HPDE6-E6E7 (cell line): ENCODE measurements around the gene DYRK1B.
"Not testable (repeated sequence)": the region's sequence is repeated elsewhere in the genome, so short reads cannot be mapped to it uniquely, and the experiment has no call there.

Source experiments
- DNase-seq: peaks from one replicate; pipeline ENCODE4 v3.0.0; 2011; ENCODE audit warnings: missing footprints; ENCODE audit errors: extremely low spot score

The DYRK1B gene

DNA sequence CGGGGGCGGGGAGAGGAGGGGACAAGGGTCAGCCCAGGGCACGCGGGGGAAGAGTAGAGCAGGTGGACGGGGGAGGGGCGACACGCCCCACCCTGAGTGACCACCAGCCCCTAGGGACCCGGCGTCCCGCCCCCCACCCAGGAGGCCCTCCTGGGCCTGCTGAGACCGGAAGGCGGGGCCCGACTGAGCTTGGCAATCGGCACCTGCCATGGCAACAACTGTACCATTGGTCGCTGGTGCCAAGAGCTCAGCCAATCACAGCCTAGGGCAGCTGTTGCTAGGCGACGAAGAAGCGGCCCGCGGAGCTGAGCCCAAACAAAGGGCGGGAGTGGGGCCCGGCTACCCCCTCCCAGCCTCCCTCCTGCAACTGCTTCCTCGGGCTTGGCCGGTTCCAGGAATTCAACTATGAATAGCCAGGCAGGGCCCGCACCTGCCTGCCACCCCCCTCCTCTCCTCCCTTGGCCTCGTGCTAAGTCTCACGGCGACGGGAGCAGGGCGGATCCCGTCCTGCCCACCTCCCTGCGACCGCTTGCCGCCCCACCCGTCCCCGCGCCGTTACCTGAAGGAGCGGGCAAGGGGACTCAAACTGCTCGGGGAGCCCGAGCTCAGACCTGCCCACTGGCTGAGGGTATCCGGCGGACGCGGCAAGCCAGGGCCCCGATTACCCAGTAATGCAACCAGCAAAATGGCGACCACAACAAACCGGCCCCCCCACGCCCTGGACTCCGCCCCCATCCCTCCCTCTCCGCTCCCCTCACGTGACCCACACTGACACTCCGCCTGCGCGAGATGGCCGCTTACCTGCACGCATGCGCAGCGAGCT, at the start of gene DYRK1B:
TSS of gene DYRK1B (minus strand) at position 699 of the 823 bp plus-strand sequence. CDS start 2,295 bp downstream, outside the sequence.
- DNase-seq, result peak; percentile 98

DNA sequence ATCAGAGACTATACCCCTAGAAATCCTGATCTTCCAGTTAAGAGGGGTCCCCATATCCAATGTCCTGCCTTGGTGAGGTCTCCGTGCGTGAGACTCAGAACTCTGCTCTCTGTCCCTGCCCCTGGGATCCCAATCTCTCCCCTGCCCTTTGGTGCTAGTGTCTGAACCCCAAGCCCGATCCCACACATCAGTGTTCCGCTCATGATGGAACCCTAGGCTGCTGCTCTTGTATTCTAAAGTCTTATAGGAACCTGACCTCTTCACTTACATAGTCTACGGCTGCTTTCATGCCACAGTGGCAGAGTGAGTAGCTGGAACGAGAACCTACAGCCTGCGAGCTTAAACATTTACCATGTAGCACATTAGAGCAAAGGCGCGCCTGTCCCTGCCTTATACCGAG, 48.7 kb upstream of the DYRK1B start:
- DNase-seq, result not testable (repeated sequence)

DNA sequence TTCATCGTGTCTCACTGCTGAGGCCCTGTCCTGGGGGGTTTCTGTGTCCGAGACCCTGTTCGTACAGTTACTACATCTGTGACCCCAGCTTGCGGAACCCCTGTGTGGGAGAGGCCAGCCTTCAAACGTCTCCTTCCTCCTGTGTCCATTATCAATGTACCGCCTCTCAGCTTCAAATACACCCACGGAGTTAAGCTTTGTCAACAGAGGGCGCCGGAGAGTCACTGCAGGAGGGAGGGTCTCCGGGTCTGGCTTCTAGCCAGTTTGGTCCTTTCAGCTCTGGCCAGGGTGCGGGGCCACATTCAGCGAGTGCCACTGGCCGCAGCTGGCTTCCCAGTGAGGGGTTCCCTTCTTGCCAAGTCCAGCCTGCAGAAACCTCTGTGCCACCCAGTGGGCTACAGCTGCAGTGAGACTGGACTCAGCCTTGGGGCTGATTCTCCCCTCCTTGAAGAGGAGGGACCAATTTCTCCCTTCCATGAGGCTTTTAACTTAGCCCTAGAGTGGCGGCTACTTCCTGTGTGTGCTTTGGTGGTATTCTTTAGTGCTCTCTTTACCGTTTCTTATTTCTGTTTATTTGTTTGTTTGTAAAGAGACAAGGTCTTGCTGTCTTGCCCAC, 47.6 kb upstream of the DYRK1B start:
- DNase-seq, result not testable (repeated sequence)

DNA sequence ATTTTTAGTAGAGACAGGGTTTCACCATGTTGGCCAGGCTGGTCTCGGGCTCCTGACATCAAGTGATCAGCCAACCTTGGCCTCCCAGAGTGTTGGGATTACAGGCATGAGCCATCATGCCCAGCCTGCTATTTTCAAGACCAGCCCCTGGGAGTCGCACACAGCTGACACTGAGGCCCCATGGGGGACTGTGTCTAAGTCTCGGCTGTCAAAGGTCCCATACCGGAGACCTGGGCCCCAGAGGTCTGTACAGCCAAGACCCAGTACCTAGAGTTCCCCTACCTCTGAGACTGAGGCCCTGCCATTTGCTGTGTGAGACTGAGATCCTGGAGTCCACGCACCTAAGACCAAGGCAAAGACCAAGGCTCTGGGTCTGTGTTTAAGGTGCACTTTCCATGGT, 46.3 kb upstream of the DYRK1B start:
- not testable (repeated sequence) for DNase-seq

DNA sequence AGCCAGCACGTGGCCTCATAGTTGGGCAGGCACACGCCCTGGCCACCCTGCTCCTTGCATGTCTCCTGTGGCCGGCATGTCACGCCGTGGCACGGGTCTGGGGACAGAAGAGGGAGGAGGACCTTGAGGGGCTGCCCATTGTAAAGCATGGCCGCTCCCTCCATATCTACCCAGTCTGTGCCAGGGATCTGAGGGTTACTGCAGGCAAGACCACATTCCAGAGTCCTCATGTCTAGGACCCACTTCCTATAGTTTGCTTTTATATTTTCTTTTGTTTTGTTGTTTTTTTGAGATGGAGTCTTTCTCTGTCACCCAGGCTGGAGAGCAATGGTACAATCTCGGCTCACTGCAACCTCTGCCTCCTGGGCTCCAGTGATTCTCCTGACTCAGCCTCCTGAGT, 45.8 kb upstream of the DYRK1B start:
- not testable (repeated sequence) for DNase-seq

DNA sequence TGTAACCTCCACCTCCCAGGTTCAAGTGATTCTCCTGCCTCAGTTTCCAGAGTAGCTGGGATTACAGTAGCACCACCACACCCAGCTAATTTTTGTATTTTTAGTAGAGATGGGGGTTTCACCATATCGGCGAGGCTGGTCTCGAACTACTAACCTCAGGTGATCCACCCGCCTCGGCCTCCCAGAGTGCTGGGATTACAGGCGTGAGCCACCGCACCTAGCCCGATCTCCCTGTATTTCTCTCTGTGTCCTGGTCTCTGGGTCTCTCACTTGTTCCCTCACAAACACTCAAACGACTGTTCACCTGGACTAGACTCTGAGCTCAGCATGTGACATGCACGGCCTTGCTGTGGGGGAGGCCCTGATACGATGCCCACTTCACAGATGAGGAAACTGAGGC, 44.9 kb upstream of the DYRK1B start:
- DNase-seq, result not testable (repeated sequence)

DNA sequence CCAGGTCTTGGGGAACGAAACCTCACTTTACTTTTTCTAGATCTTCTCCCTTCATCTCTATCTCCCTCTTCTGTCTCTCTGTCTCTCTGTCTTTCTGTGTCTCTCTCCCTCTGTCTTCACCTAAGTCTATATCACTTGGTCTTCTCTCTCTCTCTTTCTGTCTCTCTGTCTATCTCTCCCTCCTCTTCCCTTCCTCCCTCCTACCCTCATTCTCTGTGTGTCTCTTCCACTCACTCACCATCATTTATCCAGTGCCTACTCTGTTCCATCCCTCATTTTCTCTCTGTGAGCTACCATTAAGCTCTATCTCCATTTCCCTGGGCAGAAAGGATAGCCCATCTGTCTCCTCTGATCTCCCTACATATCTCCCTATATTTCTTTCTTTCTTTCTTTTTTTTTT, 44.4 kb upstream of the DYRK1B start:
- DNase-seq, result no peak

DNA sequence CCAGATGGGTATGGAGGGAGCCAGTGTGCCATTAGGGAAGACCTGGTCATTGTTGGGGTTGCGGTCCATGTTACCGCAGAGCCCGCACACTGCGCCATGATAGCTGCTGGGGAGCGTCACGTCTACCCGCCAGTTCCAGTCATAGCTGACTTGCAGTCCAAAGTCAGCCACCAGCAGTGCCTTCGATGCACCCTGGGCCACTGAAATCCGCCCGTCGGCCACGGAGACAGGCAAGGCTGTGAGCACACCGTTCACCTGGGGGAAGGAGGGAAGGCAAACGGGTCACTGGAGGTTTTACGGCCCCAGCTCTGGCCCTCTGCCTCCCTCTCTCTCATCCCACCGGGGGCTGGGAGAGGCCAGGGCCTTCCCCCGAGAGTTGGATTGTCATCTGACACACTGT, 44.0 kb upstream of the DYRK1B start:
- not testable (repeated sequence) for DNase-seq

DNA sequence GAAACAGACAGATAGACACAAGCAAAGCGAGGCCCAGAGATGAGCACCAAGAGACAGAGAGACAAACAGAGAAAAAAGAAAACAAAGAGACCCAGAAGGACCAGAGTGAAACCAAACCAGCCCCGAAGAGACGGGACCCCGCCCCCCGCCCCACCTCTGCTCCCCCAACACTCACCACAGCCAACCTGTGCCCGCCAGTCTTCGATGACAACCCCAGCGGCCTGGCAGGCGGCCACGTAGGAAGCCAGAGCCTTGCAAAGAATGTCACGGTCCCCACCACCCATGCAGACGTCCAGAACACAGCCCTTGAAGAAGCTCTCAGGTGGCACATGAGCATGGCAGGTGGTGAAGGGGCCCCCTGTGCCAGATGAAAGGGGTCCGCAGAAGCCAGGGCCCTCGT, 43.5 kb upstream of the DYRK1B start:
- DNase-seq, result not testable (repeated sequence)

DNA sequence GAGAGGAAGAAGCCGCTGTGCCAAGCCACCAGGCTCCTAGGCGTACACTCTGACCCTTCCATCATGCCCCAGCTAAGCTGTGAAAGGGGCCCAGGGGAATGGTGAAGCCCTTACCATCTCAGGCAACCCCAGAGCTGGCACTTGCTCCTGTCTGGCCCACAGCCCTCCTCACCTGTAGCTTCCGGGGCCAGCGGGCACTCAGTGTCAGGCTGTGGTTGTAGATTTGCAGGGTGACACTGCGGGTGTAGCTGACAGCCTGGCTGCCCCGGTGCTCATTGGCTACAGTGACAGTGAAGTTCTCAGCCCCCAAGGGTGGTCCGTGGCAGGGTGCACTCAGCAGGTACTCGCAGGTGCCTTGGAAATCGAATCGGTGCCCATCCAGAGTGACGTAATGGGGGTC, 42.5 kb upstream of the DYRK1B start:
- not testable (repeated sequence) for DNase-seq

DNA sequence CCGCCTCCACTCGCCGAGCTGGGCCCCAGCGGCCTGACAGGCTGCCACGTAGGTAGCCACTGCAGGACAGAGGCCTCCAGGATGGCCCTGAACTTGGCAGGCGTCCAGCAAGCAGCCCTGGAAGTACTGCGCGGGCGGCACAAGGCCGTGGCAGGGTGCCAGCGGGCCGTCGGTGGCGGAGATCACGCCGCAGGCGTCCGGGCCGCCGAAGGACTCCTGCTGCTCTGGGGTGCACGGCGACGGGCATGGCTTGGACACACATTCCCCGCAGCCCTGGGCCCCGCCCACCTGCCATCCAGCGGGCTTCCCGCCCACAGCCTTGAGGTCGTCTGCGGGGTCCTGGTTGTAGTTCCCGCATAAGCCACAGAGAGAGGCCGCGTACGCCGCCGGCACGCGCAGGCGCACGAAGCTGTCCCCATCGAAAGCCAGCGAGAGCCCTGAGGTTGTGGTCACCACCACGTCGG, 41.5 kb upstream of the DYRK1B start:
- not testable (repeated sequence) for DNase-seq

DNA sequence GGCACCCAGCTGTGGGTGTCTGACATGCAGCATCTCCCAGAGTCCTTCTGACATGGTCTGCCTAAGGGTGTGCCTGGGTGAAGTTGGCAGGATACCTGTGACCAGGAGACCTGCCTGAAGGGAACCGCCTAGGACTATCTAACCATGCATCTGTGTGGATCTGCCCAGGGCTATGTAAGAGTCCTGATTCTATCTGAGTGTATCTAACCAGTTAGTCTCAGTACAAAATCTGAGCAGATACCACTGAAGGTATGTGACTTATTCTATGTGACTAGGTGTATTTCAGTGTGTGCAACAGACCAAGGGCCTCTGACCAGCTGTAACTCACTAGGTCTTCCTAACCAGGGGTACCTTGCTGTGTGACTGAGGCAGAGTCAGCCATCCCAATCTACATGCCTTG, 40.4 kb upstream of the DYRK1B start:
- DNase-seq, result no peak

DNA sequence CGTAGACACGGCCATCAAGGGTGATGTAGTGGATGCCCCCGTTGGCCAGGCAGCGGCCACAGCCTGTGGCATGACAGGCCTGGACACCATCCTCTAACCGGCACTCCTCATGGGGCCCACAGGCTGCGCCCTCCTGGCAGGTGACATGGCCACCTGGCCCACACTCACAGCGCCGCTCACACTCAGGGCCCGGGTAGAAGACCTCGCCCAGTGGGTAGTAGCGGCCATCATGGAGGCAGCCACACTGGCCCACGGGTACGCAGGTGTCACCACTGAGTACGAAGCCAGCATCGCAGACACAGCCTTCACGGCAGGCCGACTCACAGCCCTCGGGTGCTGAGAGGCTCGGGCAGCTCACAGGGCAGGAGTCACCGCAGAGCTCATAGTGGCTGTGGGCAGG, 39.4 kb upstream of the DYRK1B start:
- no peak for DNase-seq

DNA sequence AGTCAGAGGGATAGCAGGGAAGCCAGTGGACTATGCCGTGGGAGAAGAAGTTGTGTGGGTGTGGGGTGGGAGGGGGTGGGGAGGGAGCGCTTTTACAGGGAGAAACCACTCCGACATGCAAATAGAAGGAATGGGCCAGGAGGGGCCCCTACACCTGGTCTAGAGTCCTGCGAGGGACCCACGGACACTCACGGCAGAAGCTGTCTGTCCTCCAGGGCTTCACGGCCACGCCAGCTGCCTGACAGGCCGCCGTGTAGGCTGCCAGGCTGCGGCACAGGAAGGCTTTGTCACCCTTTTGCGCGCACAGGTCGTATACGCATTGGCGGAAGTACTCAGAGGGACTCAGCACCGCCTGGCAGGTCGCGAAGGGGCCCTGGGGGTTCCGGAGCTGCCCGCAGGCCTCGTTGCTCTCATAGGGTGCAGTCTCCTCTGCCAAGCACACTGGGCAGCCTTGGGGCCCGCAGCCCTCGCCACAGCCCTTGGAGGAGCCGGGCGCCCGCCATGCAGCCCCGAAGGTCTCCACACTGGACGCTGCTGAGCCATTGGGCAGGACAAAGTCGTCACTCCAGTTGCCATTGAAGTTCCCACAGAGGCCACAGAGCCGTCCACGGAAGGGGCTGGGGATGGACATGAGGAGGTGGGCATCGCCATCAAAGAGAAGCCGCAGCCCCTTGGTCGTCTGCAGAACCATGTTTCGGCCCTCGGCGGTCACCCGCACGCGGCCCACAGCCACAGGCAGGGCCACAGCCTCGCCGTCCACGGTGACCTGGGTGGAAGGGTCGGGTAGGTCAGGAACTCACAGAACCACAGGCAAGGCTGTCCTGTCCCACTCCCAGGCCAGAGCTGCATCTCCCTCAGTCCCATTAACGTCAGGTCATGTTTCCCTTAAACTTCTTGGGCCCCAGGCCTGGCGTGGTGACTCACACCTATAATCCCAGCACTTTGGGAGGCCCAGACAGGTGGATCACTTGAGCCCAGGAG, 38.2 kb upstream of the DYRK1B start:
- no peak for DNase-seq

DNA sequence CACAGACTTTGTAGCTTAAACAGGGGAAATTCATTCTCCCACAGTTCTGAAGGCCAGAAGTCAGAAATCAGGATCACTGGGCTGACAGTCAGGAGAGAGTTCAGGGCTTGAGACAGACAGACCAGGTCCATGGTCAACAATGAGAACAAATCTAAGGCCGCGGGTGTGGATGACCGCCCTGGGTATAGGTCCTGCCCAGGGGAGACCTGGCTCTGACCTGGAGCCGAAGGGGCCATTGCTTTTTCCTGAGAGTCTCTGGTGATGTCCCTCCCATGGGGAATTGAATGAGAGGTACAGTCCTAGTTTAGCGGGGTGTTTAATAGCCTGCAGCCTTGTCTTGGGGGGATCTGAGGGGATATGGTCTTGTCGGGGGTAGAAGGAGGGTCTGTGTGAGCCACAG, 37.4 kb upstream of the DYRK1B start:
- no peak for DNase-seq

DNA sequence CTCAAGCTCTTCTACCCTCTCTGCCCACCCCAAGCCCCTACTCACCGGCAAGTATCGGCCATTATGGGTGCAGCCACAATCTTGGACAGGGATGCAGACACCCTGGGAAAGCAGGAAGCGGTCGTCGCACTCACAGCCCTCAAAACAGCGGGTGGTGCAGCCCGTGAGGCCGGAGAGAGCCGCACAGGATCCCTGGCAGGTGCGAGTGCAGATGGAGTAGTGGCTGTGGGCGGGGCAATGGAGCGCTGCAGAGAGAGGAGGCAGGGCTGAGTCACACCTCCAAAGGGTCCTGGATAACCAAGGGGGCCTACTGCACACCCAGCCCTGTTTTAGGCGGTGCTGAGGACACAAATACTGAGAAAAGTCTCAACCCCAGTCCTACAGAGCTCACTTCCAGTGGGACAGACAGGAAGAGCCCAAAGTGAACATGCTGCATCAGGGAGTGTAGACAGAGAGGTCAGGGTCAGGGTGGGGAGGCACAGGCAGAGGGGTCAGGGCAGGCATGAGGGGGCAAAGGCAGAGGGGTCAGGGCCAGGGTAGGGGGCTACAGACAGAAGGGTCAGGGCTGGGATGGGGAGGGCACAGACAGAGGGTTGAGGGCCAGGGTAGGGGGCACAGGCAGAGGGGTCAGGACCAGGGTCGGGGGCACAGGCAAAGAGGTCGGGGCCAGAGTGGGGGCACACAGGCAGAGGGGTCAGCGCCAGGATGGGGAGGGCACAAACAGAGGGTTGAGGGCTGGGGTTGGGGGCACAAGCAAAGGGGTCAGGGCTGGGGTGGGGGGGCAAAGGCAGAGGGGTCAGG, 36.4 kb upstream of the DYRK1B start:
- no peak for DNase-seq

DNA sequence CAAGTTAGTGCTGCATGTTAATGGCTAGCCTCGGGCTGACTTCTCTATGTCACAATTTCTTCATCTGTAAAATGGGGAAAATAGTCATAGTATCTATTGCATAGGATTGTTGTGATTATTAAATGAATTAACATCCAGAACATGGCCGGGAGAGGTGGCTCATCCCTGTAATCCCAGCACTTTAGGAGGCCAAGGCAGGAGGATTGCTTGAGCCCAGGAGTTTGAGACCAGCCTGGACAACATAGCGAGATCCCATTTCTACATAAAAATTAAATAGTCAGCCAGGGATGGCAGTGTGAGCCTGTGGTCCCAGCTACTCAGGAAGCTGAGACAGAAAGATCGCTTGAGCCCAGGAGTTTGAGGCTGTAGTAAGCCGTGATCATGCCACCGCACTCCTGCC, 34.0 kb upstream of the DYRK1B start:
- DNase-seq, result no peak

DNA sequence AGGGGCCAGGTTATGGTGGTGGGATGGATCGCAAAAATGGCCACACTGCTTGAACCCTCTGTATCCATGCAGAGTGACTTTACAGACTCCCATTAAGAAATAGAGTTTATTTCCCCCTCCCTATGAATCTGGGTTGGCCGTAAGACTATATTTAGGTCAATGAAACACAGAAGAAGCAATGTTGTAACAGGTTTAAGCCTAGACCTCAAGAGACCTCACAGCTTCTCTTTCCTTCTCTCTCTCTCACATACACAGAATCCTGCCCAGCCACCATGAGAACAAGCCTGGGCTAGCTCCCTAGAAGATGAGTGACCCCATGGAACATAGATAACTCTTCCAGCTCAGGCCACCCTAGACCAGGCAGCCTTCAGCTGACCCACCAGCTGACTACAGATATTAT, 33.2 kb upstream of the DYRK1B start:
- no peak for DNase-seq

DNA sequence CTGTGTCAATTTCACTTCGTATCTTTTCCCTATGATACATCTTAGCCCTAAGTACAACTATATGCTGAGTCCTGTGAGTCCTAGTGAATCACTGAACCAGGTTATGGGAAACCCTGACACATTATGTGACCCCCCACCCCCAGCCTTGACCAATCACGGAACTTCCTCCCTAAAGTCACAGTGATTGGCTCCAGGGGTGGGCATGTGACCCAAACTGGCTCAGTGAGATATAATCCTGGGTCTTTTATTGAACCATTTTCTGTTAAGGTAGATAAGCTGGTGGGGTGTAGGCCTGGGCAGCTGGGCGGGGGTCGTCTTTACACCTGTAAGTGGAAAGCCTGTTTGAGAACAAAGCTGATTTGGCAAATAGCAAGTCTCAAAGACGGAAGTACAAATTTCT, 32.0 kb upstream of the DYRK1B start:
- no peak for DNase-seq

DNA sequence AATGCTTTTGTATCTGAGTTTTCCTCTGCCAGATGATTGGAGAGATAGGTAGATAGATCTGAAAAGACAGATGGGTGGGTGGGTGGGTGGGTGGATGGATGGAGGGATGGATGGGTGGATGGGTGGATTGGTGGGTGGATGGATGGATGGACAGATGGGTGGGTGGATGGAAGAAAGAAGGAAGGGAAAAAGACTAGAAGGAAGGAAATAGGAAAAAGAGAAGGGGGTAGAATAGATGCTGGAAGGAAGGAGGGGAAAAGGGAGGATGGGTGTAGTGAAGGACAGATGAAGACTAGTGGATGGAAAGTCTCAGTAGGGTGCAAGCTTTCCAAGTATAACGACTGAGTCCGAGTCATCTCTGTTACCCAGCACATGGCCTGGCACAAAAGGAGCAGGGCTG, 31.2 kb upstream of the DYRK1B start:
- DNase-seq, result no peak

DNA sequence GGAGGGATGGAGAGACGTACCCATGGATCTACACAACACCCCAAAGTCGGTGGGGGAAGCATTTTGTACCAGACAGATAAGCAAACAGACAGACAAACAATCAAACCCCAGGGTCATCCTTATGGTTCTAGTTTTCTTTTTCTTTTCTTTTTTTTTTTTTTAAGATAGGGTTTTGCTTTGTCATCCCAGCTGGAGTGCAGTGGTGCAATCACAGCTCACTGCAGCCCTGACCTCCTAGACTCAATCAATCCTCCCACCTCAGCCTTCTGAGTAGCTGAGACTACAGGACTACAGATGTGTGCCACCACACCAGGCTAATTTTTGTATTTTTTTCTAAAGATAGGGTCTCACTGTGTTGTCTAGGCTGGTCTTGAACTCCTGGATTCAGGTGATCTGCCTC, 30.2 kb upstream of the DYRK1B start:
- no peak for DNase-seq
